Measurements from ENCODE around the gene GNAO1. TPM values are rescaled to one million over a fixed set of nuclear protein-coding genes. Genes with fewer than 3 reads are reported as not detected.
A peak's percentile ranks its signal among the peaks of the same experiment; 100 is the strongest.

GNAO1 gene
- polyA plus RNA-seq, 3 donors, result not detected

DNA sequence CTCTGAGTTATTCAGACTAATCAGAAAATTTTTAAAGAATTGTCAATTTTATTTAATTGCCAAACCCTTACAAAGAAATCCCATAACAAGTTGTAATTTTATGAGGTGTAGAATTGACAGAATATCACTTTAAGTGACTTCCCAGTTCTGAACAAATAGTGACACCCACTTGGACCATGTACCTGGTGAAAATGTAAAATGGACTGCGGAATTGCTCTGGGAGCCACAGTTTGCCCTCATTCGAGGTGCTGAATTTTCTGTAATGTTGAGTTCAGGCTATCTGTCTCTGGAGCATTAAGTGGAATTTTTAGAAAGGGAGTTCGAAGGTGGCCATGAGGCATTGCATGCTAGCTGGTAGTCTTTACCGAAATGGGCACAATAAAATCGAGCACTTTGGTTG is 5.1 kb downstream of the GNAO1 start:
- H3K79me2 ChIP-seq (ENCODE audit: insufficient read depth, low read length), result no peaks in the 10 kb centered on the region
- H3K9me3 ChIP-seq (replicated peaks in 1 of 2; ENCODE audit: control insufficient read depth in 1 of 2, insufficient read depth in 1 of 2, low read length in 2 of 2), result peaks cover 0 to 20% of the 10 kb centered on the region in 2 donors
- H3K27ac Mint-ChIP-seq, result no peak overlapping the region
- no peak for DNase-seq
- TF ChIP-seq, protein P1, sequence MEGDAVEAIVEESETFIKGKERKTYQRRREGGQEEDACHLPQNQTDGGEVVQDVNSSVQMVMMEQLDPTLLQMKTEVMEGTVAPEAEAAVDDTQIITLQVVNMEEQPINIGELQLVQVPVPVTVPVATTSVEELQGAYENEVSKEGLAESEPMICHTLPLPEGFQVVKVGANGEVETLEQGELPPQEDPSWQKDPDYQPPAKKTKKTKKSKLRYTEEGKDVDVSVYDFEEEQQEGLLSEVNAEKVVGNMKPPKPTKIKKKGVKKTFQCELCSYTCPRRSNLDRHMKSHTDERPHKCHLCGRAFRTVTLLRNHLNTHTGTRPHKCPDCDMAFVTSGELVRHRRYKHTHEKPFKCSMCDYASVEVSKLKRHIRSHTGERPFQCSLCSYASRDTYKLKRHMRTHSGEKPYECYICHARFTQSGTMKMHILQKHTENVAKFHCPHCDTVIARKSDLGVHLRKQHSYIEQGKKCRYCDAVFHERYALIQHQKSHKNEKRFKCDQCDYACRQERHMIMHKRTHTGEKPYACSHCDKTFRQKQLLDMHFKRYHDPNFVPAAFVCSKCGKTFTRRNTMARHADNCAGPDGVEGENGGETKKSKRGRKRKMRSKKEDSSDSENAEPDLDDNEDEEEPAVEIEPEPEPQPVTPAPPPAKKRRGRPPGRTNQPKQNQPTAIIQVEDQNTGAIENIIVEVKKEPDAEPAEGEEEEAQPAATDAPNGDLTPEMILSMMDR (IDR thresholded peaks at IDR 0.05), result no peak
- no peaks in the 10 kb centered on the region for H4K20me1 ChIP-seq (ENCODE audit: insufficient read depth, low read length)
- peaks cover 0 to 6% of the 10 kb centered on the region in 2 donors for H3K36me3 Mint-ChIP-seq
- no peak overlapping the region for H3K27ac ChIP-seq (ENCODE audit: low read depth in 1 of 2, low read length in 2 of 2)
- 97% methylated on average over 5 of the region's 5 CpGs for WGBS (ENCODE audit: insufficient coverage)
- no peak overlapping the region for H3K9ac ChIP-seq (ENCODE audit: insufficient read depth, low read length, poor library complexity, severe bottlenecking)
- peaks cover 60 to 74% of the 10 kb centered on the region in 2 donors for H3K27me3 ChIP-seq (ENCODE audit: control insufficient read depth in 2 of 2, insufficient read depth in 2 of 2, low read length in 2 of 2)
- H3K4me1 ChIP-seq (ENCODE audit: control insufficient read depth in 1 of 2, insufficient read depth in 2 of 2, low read length in 2 of 2), result peaks cover 6 to 15% of the 10 kb centered on the region in 2 donors
- H3K27me3 Mint-ChIP-seq (ENCODE audit: low read depth in 3 of 3), result peaks cover 59 to 64% (median 62%) of the 10 kb centered on the region in 3 donors
- H3K4me1 Mint-ChIP-seq, result peaks cover 26% of the 10 kb centered on the region
- H3K36me3 ChIP-seq (replicated peaks in 1 of 2; ENCODE audit: control insufficient read depth in 1 of 2, insufficient read depth in 2 of 2, low read length in 2 of 2), result no peaks in the 10 kb centered on the region
- H3K4me3 Mint-ChIP-seq, result no peak overlapping the region
- no peak overlapping the region for H3K4me3 ChIP-seq (replicated peaks in 1 of 3; ENCODE audit: low read depth in 2 of 3, low read length in 3 of 3)
- H2AFZ ChIP-seq (ENCODE audit: insufficient read depth, low read depth, low read length, poor library complexity, severe bottlenecking), result no peak overlapping the region
- peaks cover 0 to 21% (median 9%) of the 10 kb centered on the region in 7 donors for H3K9me3 Mint-ChIP-seq
- H3K4me2 ChIP-seq (replicated peaks; ENCODE audit: extremely low read depth, low read length, poor library complexity, severe bottlenecking), result no peak overlapping the region
- intact Hi-C loops (cut with micrococcal nuclease), result no loop called here

DNA sequence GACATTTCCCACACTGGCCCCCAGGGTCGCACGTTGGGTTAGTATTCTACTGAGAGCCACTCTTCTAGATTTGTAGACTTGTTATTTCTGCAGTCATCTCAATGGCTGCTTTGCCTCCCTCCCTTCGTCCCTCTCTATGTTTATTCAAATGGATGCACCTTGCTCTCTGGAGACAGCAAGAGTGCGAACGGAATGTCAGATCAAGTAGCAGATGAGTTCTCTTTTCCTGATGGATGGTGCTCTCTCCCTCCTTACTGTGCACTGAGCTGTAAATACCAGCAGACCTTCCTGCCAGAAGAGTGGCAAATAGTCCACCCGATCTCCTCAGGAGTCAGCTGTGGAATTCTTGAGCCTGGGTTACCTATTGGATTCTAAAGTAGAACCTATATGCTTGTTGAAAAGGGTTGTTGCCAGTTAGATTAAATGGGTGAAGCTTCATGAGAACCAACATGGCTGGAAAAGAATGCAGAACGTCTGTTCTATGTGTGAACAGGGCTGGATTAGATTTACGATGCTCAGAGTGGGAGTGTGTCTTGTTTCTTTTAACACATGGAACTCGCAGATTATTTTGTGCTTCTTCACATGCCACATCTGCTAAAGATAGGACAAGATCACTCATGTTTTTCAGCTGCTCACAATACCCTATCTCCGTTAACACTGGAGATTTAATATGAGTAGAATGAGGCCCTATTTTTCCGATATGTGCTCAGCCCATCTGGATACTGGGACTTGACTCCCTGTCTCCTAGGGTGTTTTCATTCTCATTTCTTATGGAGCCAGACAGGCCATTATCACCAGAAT is 6.1 kb downstream of the GNAO1 start:
- Histone ChIP-seq H3K4me1 (ENCODE audit: control insufficient read depth in 1 of 2, insufficient read depth in 2 of 2, low read length in 2 of 2) (peaks cover 4 to 16% of the 10 kb centered on the region in 2 donors), H2AFZ (ENCODE audit: insufficient read depth, low read depth, low read length, poor library complexity, severe bottlenecking) (no peak overlapping the region), H3K4me3 (replicated peaks in 1 of 3; ENCODE audit: low read depth in 2 of 3, low read length in 3 of 3) (no peak overlapping the region), H3K9ac (ENCODE audit: insufficient read depth, low read length, poor library complexity, severe bottlenecking) (no peak overlapping the region), H3K9me3 (replicated peaks in 1 of 2; ENCODE audit: control insufficient read depth in 1 of 2, insufficient read depth in 1 of 2, low read length in 2 of 2) (peaks cover 0 to 20% of the 10 kb centered on the region in 2 donors), H3K79me2 (ENCODE audit: insufficient read depth, low read length) (no peaks in the 10 kb centered on the region), H4K20me1 (ENCODE audit: insufficient read depth, low read length) (no peaks in the 10 kb centered on the region), H3K36me3 (replicated peaks in 1 of 2; ENCODE audit: control insufficient read depth in 1 of 2, insufficient read depth in 2 of 2, low read length in 2 of 2) (no peaks in the 10 kb centered on the region), H3K4me2 (replicated peaks; ENCODE audit: extremely low read depth, low read length, poor library complexity, severe bottlenecking) (no peak overlapping the region), H3K27me3 (ENCODE audit: control insufficient read depth in 2 of 2, insufficient read depth in 2 of 2, low read length in 2 of 2) (peaks cover 55 to 64% of the 10 kb centered on the region in 2 donors), H3K27ac (ENCODE audit: low read depth in 1 of 2, low read length in 2 of 2) (no peak overlapping the region)
- Mint-ChIP-seq H3K36me3 (peaks cover 0 to 6% of the 10 kb centered on the region in 2 donors), H3K27ac (no peak overlapping the region), H3K27me3 (ENCODE audit: low read depth in 3 of 3) (peaks cover 51 to 53% (median 52%) of the 10 kb centered on the region in 3 donors), H3K4me1 (peaks cover 23% of the 10 kb centered on the region), H3K9me3 (peaks cover 0 to 13% (median 9%) of the 10 kb centered on the region in 7 donors), H3K4me3 (peak overlapping the region in 1 of 2 donors; percentile 49)
- intact Hi-C loops (cut with micrococcal nuclease), result no loop called here
- TF ChIP-seq, protein P1 (IDR thresholded peaks at IDR 0.05), result no peak
- WGBS (ENCODE audit: insufficient coverage), result 95% methylated on average over 4 of the region's 11 CpGs
- DNase-seq, result no peak

All from CD14-positive monocyte (primary cell).